GM06990 (cell line): ENCODE results near the gene ADGRB2.

Source experiments
- DNase-seq: peaks from one replicate; pipeline ENCODE4 v3.0.0-alpha.2; 2011; ENCODE audit not compliant: insufficient read length; ENCODE audit errors: extremely low read depth
- H3K27me3 ChIP-seq: replicated peaks from 2 replicates; pipeline ENCODE4 v1.6.0; 2011; ENCODE audit warnings: low read length; ENCODE audit not compliant: control insufficient read depth, insufficient read depth
- H3K36me3 ChIP-seq: 2 replicates; pipeline ENCODE4 v1.5.1; 2011; ENCODE audit warnings: low read length; ENCODE audit not compliant: control insufficient read depth, insufficient read depth
- H3K4me3 ChIP-seq: replicated peaks from 2 replicates; pipeline ENCODE4 v1.5.1; 2011; ENCODE audit warnings: low read depth, mild to moderate bottlenecking, control low read depth, low read length
- TF ChIP-seq, protein P1 (sequence below): IDR thresholded peaks from 2 replicates; pipeline ENCODE4 v1.5.1; 2011; ENCODE audit warnings: low read length, control low read depth, mild to moderate bottlenecking, inconsistent platforms; ENCODE audit not compliant: insufficient read depth, poor library complexity, severe bottlenecking

Gene ADGRB2

GRCh38 chr1:31751822-31752241 is 12.3 kb downstream of the ADGRB2 start:
- H3K27me3 ChIP-seq: no peaks in the 10 kb centered on the region
- no peaks in the 10 kb centered on the region for H3K36me3 ChIP-seq
- DNase-seq: no peak
- no peak overlapping the region for H3K4me3 ChIP-seq
- TF ChIP-seq, protein P1, sequence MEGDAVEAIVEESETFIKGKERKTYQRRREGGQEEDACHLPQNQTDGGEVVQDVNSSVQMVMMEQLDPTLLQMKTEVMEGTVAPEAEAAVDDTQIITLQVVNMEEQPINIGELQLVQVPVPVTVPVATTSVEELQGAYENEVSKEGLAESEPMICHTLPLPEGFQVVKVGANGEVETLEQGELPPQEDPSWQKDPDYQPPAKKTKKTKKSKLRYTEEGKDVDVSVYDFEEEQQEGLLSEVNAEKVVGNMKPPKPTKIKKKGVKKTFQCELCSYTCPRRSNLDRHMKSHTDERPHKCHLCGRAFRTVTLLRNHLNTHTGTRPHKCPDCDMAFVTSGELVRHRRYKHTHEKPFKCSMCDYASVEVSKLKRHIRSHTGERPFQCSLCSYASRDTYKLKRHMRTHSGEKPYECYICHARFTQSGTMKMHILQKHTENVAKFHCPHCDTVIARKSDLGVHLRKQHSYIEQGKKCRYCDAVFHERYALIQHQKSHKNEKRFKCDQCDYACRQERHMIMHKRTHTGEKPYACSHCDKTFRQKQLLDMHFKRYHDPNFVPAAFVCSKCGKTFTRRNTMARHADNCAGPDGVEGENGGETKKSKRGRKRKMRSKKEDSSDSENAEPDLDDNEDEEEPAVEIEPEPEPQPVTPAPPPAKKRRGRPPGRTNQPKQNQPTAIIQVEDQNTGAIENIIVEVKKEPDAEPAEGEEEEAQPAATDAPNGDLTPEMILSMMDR: no peak

DNA sequence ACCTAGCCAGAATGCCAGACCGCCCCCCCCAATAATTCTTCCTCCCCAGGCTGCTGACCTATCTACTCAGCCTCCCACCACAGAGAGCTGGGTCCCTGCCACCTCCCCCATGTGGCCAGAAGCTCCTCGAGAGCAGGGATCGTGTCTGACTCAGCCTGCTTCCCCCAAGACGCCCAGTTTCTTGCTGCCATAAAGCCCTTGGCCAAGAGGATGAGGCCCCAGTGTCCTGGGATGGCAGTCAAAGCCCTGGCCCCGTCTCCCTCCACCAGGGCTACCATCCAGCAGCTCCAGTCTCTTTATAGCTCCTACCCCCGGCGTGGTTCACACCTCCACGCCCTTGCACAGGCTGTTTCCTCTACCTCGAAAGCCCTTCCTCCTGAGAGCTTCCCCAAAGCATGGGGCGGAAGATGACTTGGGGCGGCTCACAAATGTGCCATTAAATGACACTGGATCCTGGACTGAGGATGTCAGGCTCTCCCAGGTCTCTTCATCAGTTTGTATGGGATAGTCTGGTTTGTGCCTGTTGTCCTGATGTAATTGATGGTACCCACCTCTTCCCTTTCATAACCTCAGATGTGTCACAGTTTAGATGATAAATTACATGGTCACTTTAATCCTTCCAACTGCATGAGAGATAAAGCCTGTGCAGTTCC is 13.2 kb downstream of the ADGRB2 start:
- no peak for DNase-seq
- Histone ChIP-seq H3K27me3 (no peaks in the 10 kb centered on the region), H3K36me3 (no peaks in the 10 kb centered on the region), H3K4me3 (no peak overlapping the region)
- TF ChIP-seq, protein P1: no peak

DNA sequence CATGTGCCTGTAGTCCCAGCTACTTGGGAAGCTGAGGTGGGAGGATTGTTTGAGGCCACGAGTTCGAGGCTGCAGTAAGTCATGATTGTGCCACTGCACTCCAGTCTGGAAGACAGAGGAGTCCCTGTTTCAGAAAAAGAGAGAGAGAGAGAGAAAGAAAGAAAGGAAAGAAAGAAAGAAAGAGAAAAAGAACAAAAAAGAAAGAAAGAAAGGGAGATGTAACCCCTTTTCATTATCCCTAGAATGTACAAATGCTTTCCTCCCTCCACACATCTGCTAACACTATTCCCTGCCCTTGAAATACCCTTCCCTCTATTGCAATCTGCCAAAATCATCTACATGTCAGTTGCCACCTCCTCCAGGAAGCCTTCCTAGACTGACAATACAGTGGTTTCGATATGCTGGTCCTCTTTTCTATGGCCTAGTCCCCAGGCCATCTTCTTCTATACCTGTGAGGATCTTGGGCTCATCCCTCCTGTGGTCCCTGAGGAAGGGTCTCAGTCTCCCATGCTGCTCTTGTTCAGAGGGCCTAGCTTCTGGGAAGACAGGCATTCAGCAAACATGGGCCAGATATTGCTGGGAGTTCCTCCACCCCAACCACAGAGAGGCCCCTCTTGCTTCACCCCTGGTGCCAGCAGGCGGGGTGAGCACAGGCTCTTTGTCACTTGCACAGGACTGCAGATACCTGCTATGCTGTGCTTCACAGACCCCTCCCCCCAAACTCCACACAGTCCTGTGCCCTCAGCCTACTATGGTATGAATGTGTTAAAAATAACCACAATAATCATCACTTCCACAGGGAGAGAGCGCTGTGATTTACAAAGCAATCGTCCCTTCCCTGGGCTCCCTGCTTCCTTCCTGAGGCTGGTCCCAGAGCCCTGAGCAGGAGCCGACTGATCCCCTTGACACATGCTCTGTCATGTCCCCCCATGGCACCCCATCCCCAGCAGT is 14.1 kb downstream of the ADGRB2 start:
- H3K4me3 ChIP-seq: no peak overlapping the region
- no peaks in the 10 kb centered on the region for H3K36me3 ChIP-seq
- no peak for DNase-seq
- no peaks in the 10 kb centered on the region for H3K27me3 ChIP-seq
- TF ChIP-seq, protein P1: no peak

DNA sequence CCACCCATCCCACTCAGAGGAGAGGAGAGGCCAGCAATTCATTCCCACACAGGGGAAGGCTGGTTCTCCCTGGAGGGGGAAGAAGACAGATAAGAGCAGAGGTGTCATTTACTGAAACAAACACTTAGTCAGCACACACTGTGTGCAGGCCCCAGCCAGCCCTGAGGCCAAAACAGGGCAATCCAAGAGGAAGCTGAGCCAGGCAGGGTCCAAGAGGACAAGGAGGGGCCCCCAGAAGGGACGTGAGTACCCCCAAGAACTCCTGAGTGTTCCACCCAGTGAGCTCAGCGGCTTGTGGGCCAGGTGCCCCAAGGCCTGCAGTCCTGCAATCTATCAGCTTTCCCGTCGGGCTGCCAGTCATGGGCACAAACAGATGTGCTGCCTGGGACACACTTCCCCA is 15.8 kb downstream of the ADGRB2 start:
- Histone ChIP-seq H3K36me3 (no peaks in the 10 kb centered on the region), H3K4me3 (no peak overlapping the region), H3K27me3 (no peaks in the 10 kb centered on the region)
- DNase-seq: no peak
- TF ChIP-seq, protein P1: no peak

DNA sequence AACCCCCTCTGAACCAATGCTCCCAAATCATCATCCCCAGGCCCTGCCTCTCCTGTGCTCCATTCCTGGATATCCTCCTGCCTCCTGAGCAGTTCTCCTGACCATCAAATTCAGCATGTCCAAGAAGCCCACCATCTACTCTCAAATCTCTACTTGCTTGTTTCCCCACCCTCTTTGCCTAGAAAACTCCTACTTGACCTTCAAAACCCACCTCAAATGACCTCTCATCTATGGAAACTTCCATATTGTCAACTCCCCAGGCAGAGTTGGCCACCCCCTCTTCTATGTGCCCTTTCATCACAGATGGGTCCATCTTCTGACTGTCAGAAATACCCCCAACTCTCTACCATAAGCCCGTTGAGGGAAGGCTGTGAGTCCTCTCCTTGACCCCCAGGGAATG is 16.8 kb downstream of the ADGRB2 start:
- no peak for DNase-seq
- Histone ChIP-seq H3K4me3 (no peak overlapping the region), H3K27me3 (no peaks in the 10 kb centered on the region), H3K36me3 (no peaks in the 10 kb centered on the region)
- TF ChIP-seq, protein P1: no peak
